Measurements from ENCODE around the gene IGFBP3. TPM values are rescaled to one million over a fixed set of nuclear protein-coding genes. Genes with fewer than 3 reads are reported as not detected.

Gene IGFBP3
- total and polyA plus RNA-seq, 2 experiments from 2014 or later: 268 to 632 TPM

- TF ChIP-seq CTCF (IDR thresholded peaks at IDR 0.05; ENCODE audit: poor library complexity): no peak
- TF ChIP-seq EZH2phosphoT487 (IDR thresholded peaks at IDR 0.05; ENCODE audit: low read depth, severe bottlenecking, unreplicated experiment): no peak
- TF ChIP-seq EZH2 (IDR thresholded peaks at IDR 0.05; ENCODE audit: borderline replicate concordance): no peak
- 91% methylated on average over 9 of the region's 9 CpGs for WGBS (ENCODE audit: low lambda C conversion rate, missing lambda C conversion rate)
- no peak overlapping the region for H3K4me3 ChIP-seq
- H3K36me3 ChIP-seq (replicated peaks; ENCODE audit: insufficient read depth, low read depth): no peaks in the 10 kb centered on the region
- H4K20me1 ChIP-seq (ENCODE audit: insufficient read depth, poor library complexity, severe bottlenecking): no peaks in the 10 kb centered on the region
- peak overlapping the region; percentile 30 for H3K27ac ChIP-seq
- no peaks in the 10 kb centered on the region for H3K9me3 ChIP-seq (ENCODE audit: low read depth)
- no peaks in the 10 kb centered on the region for H3K9me2 ChIP-seq (replicated peaks; ENCODE audit: insufficient read depth)
- no peaks in the 10 kb centered on the region for H3K79me2 ChIP-seq
- H3K4me1 ChIP-seq (ENCODE audit: insufficient read depth): no peaks in the 10 kb centered on the region
- no peak for DNase-seq (ENCODE audit: low spot score)
- peaks cover 4% of the 10 kb centered on the region for H3K27me3 ChIP-seq
- no peak overlapping the region for H2AFZ ChIP-seq
- no peak overlapping the region for H3K4me2 ChIP-seq
Observed at GRCh38 chr7:45881280-45881758, 39.8 kb downstream of the IGFBP3 start.

GRCh38 chr7:45880433-45880860, 40.6 kb downstream of the IGFBP3 start:
- Histone ChIP-seq H3K9me3 (ENCODE audit: low read depth) (no peaks in the 10 kb centered on the region), H4K20me1 (ENCODE audit: insufficient read depth, poor library complexity, severe bottlenecking) (no peaks in the 10 kb centered on the region), H3K4me1 (ENCODE audit: insufficient read depth) (no peaks in the 10 kb centered on the region), H3K36me3 (replicated peaks; ENCODE audit: insufficient read depth, low read depth) (no peaks in the 10 kb centered on the region), H3K4me3 (no peak overlapping the region), H3K27me3 (no peaks in the 10 kb centered on the region), H3K9me2 (replicated peaks; ENCODE audit: insufficient read depth) (no peaks in the 10 kb centered on the region), H3K79me2 (no peaks in the 10 kb centered on the region), H3K27ac (no peak overlapping the region), H3K4me2 (no peak overlapping the region), H2AFZ (no peak overlapping the region)
- WGBS (ENCODE audit: low lambda C conversion rate, missing lambda C conversion rate): 90% methylated on average over 7 of the region's 7 CpGs
- no peak for DNase-seq (ENCODE audit: low spot score)
- no peak for TF ChIP-seq CTCF (IDR thresholded peaks at IDR 0.05; ENCODE audit: poor library complexity)
- no peak for TF ChIP-seq EZH2 (IDR thresholded peaks at IDR 0.05; ENCODE audit: borderline replicate concordance)

- WGBS (ENCODE audit: low lambda C conversion rate, missing lambda C conversion rate): 43% methylated on average over 3 of the region's 3 CpGs
- H2AFZ ChIP-seq: no peak overlapping the region
- no peak overlapping the region for H3K27ac ChIP-seq
- H3K4me1 ChIP-seq (ENCODE audit: insufficient read depth): no peaks in the 10 kb centered on the region
- no peak overlapping the region for H3K4me2 ChIP-seq
- no peaks in the 10 kb centered on the region for H4K20me1 ChIP-seq (ENCODE audit: insufficient read depth, poor library complexity, severe bottlenecking)
- H3K9me2 ChIP-seq (replicated peaks; ENCODE audit: insufficient read depth): no peaks in the 10 kb centered on the region
- no peaks in the 10 kb centered on the region for H3K36me3 ChIP-seq (replicated peaks; ENCODE audit: insufficient read depth, low read depth)
- no peaks in the 10 kb centered on the region for H3K79me2 ChIP-seq
- H3K4me3 ChIP-seq: no peak overlapping the region
- H3K27me3 ChIP-seq: no peaks in the 10 kb centered on the region
- TF ChIP-seq CTCF (IDR thresholded peaks at IDR 0.05; ENCODE audit: poor library complexity): no peak
- no peak for TF ChIP-seq EZH2phosphoT487 (IDR thresholded peaks at IDR 0.05; ENCODE audit: low read depth, severe bottlenecking, unreplicated experiment)
- TF ChIP-seq EZH2 (IDR thresholded peaks at IDR 0.05; ENCODE audit: borderline replicate concordance): no peak
- DNase-seq (ENCODE audit: low spot score): no peak
- no peaks in the 10 kb centered on the region for H3K9me3 ChIP-seq (ENCODE audit: low read depth)
Observed at GRCh38 chr7:45878457-45879144, 42.5 kb downstream of the IGFBP3 start.
